ENCODE measurements around the gene TEAD1.

The TEAD1 gene

GRCh38 chr11:12900496-12900895, 226.3 kb downstream of the TEAD1 start:
- no peak for DNase-seq (ENCODE audit: low read depth)

DNA sequence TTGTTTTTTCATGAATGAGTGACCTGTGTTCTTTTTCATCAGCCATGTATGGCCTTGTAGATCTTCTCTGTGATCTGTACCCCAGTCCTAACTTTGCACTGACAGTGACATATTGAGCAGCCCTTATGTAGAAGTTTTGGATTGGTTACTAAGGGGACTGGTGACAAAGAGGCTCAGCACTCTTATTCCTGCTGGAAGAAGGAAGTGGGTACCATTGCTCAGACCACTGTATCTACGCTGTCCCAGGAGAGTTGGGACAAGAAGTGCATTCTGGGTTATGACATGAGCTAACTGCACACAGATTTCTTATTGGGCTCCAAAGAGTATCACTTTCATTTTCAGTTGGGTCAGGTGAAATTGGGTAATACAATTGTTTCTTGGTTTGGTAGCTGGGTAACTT, 227.1 kb downstream of the TEAD1 start:
- DNase-seq (ENCODE audit: low read depth): no peak

DNA sequence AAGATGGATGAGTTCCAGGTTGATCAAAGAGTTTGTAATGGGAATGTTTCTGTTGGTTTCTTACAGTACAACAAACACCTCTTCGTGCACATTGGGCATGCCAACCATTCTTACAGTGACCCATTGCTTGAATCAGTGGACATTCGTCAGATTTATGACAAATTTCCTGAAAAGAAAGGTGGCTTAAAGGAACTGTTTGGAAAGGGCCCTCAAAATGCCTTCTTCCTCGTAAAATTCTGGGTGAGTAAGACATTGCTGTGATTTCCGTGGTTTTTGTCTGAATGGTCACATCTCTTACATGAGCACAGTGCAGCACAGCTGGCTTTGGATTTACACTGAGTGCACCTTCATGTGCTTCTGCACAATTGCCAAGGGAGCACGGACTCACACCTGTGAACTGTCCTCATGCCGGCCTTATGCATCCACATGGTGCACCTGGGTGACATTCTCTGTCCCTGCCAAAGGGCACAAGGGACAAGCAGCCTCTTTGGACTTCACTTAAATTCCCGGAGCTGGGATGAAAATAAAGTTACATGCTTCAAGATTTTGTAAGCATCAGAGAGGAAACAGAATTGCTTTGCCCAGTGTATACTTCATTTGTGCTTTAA, 227.8 kb downstream of the TEAD1 start:
- DNase-seq (ENCODE audit: low read depth): no peak

DNA sequence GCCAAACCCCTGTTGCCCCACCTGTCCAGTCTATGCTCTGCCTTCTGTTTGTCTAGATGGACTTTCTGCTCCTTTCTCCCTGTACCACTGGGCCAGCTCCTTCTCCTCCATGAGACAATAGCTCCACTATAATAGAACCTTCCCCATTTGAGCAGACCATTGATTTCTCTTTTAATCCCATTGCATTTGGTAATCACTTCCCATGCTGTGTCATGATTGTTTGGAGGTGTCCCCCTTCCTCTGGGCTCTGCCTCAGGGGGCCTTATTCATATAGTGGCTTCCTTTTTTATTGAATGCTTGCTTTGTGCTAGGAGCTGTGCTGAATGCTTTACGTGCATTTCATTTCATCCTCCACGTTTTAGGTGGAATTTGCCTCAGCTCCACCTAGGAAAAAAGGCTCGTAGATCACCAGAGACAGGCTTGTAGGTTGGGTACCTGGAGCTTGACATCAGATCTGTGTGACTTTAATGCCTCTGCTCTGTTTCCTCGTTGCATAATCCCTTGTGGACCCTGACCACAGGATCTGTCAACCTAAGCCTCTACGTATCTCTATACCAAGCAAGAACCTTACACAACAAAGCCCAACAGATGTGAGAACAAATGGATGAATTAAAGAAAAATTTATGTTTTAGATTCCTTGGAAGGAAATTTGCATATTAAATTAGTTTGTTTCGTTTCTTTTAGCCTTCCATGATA, 228.7 kb downstream of the TEAD1 start:
- no peak for DNase-seq (ENCODE audit: low read depth)

GRCh38 chr11:12905435-12905834, 231.2 kb downstream of the TEAD1 start:
- DNase-seq (ENCODE audit: low read depth): no peak

DNA sequence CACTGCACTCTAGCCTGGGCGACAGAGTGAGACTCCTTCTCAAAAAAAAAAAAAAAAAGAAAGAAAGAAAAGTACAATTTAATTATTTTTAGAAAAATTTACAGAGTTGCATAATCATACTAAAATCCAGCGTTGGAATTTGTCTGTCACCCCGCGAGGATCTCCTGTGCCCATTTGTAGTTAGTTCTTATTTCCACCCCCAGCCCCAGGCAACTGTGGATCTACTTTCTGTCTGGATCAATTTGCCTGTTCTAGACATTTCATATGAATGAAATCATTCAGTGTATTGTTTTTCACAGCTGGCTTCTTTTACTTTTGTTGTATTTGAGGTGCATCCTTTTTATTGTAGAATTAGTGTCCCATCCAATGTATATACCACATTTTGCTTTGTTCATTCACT, 232.3 kb downstream of the TEAD1 start:
- no peak for DNase-seq (ENCODE audit: low read depth)

- DNase-seq (ENCODE audit: low read depth): no peak
These were observed 235.7 kb downstream of the TEAD1 start for GRCh38 chr11:12909879-12910278.

- DNase-seq (ENCODE audit: low read depth): no peak
These were observed 240.2 kb downstream of the TEAD1 start for GRCh38 chr11:12914400-12914912.

- DNase-seq (ENCODE audit: low read depth): no peak
These were observed 240.9 kb downstream of the TEAD1 start for GRCh38 chr11:12915093-12915492.

GRCh38 chr11:12917822-12918221, 243.6 kb downstream of the TEAD1 start:
- no peak for DNase-seq (ENCODE audit: low read depth)

DNA sequence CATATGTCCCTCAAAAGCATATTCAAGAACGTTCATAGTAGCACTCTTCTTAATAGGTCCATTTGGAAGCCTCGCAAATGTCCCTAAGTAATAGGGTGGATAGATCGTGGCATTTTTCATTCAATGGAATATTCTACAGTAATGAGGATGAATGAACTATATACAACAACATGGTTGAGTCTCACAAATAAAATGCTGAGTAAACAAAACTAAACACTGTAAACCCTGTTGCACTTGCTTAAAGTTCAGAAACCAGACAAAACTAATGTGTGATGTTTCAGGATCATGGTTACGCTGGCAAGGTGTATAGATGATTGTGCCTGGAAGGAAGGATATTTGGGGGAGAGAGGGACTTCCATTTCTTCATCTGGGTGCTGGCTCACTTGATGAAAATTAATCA, 244.4 kb downstream of the TEAD1 start:
- no peak for DNase-seq (ENCODE audit: low read depth)

GRCh38 chr11:12922418-12922817, 248.2 kb downstream of the TEAD1 start:
- DNase-seq (ENCODE audit: low read depth): no peak

DNA sequence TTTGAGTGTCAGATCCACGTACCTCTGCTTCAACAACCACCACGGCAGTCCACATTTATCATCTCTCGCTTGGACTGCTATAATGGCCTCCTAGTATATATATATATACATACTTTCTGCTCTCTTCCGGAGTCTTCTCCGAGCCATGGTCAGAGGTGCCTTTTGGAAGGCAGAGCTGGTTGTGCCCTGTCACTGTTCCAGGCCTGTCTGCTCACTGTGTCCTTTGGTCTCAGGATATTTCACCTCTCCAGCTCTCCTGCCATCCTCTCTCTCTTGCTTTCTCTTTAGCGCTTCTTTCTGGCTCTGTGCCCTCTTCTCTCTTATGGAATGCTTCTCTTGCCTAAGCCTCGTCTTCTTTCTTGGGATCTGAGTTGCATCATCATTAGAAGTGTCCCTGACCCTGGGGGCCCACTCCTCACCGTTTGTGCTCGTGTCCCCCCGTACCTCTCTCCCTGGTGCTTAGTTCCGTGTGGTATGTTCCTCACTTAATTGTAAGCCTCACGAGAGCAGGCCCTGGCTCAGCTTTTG, 248.8 kb downstream of the TEAD1 start:
- DNase-seq (ENCODE audit: low read depth): no peak

DNA sequence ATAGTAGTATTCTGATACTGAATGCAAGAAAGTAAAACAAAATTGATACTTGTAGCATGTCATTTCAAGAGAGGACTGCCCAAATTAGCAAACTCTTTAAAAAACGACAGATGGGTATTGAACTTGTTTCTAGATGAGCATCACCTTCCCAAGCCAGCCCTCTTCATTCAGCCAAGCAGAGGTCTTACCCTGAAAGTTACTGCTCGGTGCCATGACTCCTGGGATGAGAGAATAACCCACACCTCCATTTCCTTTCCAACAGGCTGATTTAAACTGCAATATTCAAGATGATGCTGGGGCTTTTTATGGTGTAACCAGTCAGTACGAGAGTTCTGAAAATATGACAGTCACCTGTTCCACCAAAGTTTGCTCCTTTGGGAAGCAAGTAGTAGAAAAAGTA, 250.4 kb downstream of the TEAD1 start:
- no peak for DNase-seq (ENCODE audit: low read depth)

GRCh38 chr11:12925520-12925919, 251.3 kb downstream of the TEAD1 start:
- no peak for DNase-seq (ENCODE audit: low read depth)

DNA sequence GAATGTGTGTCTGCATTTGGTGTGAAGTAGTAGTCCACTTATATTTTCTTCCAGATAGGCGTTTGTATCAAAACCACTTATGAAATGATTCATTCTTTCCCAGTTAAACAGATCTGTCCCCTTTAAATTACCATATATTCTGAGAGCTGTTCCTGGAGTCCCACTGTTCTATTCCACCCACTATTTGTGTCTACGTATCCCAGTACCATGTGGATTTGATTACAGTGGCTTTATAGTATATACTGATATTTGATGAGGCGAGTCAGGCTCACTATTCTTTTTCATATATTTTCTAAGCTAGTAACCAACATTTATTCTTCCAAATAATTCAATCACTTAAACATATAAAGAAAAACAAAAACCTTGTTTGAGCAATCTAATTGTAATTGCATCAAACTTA, 253.0 kb downstream of the TEAD1 start:
- no peak for DNase-seq (ENCODE audit: low read depth)

DNA sequence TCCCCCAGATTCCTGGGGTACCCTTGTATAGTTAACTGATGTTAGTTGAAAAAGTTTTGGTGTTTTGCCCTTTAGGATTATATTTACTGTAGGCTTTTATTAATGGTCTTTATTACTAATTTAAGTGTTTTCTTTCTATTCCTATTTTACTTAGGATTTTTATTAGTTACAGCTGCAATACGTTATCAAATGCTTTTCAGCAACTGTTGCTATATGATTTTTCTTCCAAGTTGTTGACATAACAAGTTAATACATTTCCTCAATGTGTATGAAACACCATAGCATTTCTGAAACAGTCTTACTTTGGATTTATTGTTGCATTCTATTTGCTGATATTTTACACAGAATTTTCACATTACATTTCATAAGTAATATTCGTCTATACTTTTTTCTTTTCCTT, 253.7 kb downstream of the TEAD1 start:
- no peak for DNase-seq (ENCODE audit: low read depth)

DNA sequence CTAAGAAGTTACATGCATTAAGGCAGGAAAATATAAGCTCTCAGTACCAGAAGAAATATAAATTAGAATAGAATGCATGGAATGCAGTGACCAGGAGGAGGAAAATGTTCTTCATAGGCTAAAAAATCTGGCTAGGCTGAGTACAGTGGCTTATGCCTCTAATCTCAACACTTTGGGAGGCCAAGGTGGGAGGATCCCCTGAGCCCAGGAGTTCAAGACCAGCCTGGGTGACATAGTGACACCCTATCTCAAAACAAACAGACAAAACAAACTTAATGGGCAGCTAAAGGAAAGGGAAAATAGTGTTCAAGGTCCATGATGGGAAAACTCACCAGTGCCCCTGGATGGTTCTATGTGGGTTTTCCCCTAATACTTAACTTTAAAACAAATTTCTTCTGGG, 256.6 kb downstream of the TEAD1 start:
- no peak for DNase-seq (ENCODE audit: low read depth)

GRCh38 chr11:12932485-12932884, 258.3 kb downstream of the TEAD1 start:
- no peak for DNase-seq (ENCODE audit: low read depth)

GRCh38 chr11:12936200-12936599, 262.0 kb downstream of the TEAD1 start:
- DNase-seq (ENCODE audit: low read depth): no peak

- DNase-seq (ENCODE audit: low read depth): no peak
These were observed 264.5 kb downstream of the TEAD1 start for GRCh38 chr11:12938590-12939247.

DNA sequence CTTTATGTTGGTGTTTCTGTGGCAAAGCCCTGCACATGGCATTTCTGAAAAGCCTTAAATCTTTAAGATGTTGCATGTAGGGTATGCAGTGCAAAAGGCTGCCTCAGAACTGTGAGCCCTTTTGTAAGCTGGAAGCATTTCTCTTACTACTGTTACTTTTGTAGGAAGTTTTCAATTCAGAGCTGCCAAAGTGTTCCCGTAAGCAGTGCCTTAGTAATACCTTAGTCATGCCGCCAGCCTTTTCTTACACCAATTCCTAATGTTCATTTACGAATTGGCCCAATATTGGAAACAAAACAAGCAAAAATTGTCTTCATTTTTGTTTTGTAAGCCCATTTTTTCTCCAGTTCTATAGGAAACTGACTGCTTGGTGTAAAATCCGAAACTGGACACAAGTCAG, 267.4 kb downstream of the TEAD1 start:
- DNase-seq (ENCODE audit: low read depth): no peak

DNA sequence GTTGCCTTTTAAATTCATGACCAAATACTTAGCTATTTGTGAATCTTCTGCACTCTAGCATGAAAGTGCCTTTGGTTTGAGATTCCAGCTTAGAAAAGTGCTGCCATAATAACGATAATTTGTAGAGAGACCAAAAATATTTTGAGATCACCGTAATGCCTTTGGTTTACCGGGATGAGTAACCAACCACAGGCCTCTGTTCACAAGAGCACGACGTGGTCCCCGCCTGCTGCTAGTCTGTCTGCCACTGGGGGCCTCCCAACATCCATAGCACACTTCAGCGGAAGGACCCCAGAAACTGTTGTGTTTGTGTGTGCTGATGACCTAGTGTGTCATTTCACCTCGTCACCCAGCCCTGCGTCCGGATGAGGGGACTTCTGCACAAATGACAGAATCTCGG, 267.9 kb downstream of the TEAD1 start:
- DNase-seq (ENCODE audit: low read depth): no peak

All from activated T-helper 1 cell treated with Interleukin-2 at 50 U/mL for 16 hours (primary cell).